ENCODE data around the gene UCK1. TPM values are rescaled to one million over a fixed set of nuclear protein-coding genes. Genes with fewer than 3 reads are reported as not detected.

The UCK1 gene
- total RNA-seq, 1 donor from 2014 or later, result 32.2 TPM

GRCh38 chr9:131578021-131578420 lies 47.0 kb upstream of the UCK1 start:
- no peak for DNase-seq (ENCODE audit: extremely low spot score, unreplicated experiment)
- no peak overlapping the region for H3K27ac Mint-ChIP-seq (ENCODE audit: unreplicated experiment)
- TF ChIP-seq, protein P1, sequence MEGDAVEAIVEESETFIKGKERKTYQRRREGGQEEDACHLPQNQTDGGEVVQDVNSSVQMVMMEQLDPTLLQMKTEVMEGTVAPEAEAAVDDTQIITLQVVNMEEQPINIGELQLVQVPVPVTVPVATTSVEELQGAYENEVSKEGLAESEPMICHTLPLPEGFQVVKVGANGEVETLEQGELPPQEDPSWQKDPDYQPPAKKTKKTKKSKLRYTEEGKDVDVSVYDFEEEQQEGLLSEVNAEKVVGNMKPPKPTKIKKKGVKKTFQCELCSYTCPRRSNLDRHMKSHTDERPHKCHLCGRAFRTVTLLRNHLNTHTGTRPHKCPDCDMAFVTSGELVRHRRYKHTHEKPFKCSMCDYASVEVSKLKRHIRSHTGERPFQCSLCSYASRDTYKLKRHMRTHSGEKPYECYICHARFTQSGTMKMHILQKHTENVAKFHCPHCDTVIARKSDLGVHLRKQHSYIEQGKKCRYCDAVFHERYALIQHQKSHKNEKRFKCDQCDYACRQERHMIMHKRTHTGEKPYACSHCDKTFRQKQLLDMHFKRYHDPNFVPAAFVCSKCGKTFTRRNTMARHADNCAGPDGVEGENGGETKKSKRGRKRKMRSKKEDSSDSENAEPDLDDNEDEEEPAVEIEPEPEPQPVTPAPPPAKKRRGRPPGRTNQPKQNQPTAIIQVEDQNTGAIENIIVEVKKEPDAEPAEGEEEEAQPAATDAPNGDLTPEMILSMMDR (IDR thresholded peaks at IDR 0.05), result no peak

DNA sequence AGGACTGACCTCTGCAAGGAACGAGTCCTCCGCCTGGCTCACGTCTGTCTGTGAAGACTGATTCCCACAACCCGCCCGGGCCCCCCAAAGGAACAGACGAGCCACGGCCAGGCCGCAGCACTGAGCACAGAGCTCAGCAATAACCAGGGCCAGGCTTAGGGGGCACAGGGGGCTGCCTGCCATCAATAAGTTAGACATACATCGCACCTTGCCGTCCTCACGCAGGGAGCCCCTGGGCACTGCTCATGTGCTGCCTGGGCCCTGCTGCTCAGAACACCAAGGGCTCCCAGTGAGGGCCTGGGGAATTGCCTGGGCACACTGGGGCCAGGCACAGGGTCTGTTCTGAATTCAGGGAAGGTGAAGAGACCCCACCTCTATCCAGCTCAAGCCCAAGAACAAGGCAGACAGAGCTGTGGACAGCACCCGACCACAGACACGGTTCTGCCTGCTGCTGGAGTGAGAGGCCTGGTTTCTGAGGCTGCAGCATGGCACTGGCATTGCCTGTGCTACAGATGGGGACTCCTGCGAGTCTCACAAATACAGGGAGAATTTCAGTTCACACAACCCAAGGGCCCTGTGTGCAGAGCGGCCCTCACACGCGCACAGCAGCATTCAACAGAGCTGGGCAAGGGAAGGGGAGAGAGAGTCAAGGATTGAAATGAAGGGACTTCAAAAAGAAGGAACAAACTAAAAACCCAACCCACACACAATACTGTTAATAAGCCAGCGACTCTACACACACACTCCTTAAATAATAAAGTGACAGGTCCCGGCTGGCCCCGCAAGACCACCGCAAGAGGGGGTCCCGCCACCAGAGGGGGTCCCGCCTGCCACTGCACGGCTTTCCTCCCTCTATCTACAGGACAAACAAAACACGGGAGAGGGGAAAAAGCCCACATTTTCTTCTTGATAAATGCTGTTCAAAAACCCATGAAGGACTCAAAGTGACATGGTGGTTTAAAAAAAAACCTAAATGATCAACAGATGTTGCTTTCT lies 46.2 kb upstream of the UCK1 start:
- peaks cover 2% of the 10 kb centered on the region for H3K4me1 Mint-ChIP-seq (ENCODE audit: unreplicated experiment)

More at GRCh38 chr9:131578021-131578420, 47.0 kb upstream of the UCK1 start:
- Mint-ChIP-seq H3K4me3 (ENCODE audit: unreplicated experiment) (no peak overlapping the region), H3K27me3 (ENCODE audit: unreplicated experiment) (no peaks in the 10 kb centered on the region), H3K4me1 (ENCODE audit: unreplicated experiment) (peaks cover 2% of the 10 kb centered on the region), H3K36me3 (ENCODE audit: unreplicated experiment) (peaks cover 20% of the 10 kb centered on the region), H3K9me3 (ENCODE audit: unreplicated experiment) (no peaks in the 10 kb centered on the region)

GRCh38 chr9:131575946-131576853 lies 45.1 kb upstream of the UCK1 start:
- Mint-ChIP-seq H3K27ac (ENCODE audit: unreplicated experiment) (no peak overlapping the region), H3K4me3 (ENCODE audit: unreplicated experiment) (no peak overlapping the region), H3K36me3 (ENCODE audit: unreplicated experiment) (peaks cover 20% of the 10 kb centered on the region), H3K27me3 (ENCODE audit: unreplicated experiment) (no peaks in the 10 kb centered on the region), H3K4me1 (ENCODE audit: unreplicated experiment) (peaks cover 2% of the 10 kb centered on the region), H3K9me3 (ENCODE audit: unreplicated experiment) (no peaks in the 10 kb centered on the region)
- TF ChIP-seq, protein P1 (IDR thresholded peaks at IDR 0.05), result no peak
- no peak for DNase-seq (ENCODE audit: extremely low spot score, unreplicated experiment)

More for the DNA sequence above, 46.2 kb upstream of the UCK1 start:
- no peaks in the 10 kb centered on the region for H3K9me3 Mint-ChIP-seq (ENCODE audit: unreplicated experiment)
- no peak overlapping the region for H3K4me3 Mint-ChIP-seq (ENCODE audit: unreplicated experiment)
- H3K27ac Mint-ChIP-seq (ENCODE audit: unreplicated experiment), result no peak overlapping the region
- DNase-seq (ENCODE audit: extremely low spot score, unreplicated experiment), result no peak
- H3K36me3 Mint-ChIP-seq (ENCODE audit: unreplicated experiment), result peaks cover 24% of the 10 kb centered on the region
- TF ChIP-seq, protein P1 (IDR thresholded peaks at IDR 0.05), result no peak
- H3K27me3 Mint-ChIP-seq (ENCODE audit: unreplicated experiment), result no peaks in the 10 kb centered on the region

DNA sequence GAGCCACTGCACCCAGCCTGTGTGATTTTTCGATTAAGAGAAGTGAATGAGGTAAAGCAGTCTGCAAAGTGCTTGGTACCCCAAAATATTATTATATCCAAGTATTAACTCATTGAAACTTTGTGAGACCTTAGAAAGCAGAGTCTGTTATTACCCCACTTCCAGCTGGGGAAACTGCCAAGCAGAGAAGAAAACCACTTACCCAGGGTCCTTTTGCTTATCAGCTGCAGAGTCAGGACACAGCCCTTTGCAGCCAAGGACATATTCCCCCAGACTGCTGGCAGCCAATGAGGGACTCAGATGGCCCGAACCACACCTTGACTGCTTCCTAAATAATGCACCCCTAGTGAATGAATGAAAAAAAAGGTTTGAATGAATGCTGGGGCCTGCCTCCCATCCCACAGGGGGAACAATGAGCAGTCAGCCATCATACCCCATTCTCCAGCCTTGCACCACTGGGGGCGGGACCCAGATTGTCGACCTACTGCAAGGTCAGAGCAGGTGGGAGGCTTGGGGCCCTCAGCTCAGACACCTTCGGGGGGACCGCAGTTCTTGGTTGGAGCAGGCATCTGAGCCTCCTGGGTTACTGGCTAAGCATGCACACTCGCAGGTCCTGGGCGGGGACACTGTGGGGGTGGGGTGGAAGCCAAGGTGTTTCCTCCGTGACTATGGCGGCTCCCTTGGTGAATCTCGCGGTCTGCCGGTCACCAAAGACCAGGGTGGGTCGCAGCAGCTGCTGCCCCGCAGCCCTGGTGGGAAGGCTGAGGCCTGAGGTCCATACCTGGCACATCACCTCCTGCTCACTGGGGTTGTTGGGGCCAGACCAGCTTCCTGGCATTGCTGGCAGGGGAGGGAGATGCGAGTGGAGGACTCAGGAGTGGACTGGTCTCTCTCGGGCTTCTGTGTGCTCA lies 43.9 kb upstream of the UCK1 start:
- H3K4me3 Mint-ChIP-seq (ENCODE audit: unreplicated experiment), result no peak overlapping the region
- TF ChIP-seq, protein P1 (IDR thresholded peaks at IDR 0.05), result no peak
- H3K27me3 Mint-ChIP-seq (ENCODE audit: unreplicated experiment), result no peaks in the 10 kb centered on the region
- H3K9me3 Mint-ChIP-seq (ENCODE audit: unreplicated experiment), result no peaks in the 10 kb centered on the region
- DNase-seq (ENCODE audit: extremely low spot score, unreplicated experiment), result no peak
- peaks cover 19% of the 10 kb centered on the region for H3K36me3 Mint-ChIP-seq (ENCODE audit: unreplicated experiment)
- H3K4me1 Mint-ChIP-seq (ENCODE audit: unreplicated experiment), result peaks cover 2% of the 10 kb centered on the region
- no peak overlapping the region for H3K27ac Mint-ChIP-seq (ENCODE audit: unreplicated experiment)

All from osteocyte (in vitro differentiated cells).